Ovary (tissue), 3 donors: ENCODE measurements around the gene BBS2.

ENCODE experiments used
- EP300 ChIP-seq: sonication (generic); formaldehyde crosslinking; IDR thresholded peaks from one replicate; pipeline ENCODE4 v1.6.1; 2017; ENCODE audit warnings: antibody characterized with exemption
- POLR2A ChIP-seq: fragments of 450-650 bp; IDR thresholded peaks from one replicate; pipeline ENCODE4 v1.6.1; 2017; ENCODE audit warnings: antibody characterized with exemption, mild to moderate bottlenecking, moderate library complexity
- TF ChIP-seq, protein P1 (sequence below), 3 donors: fragments of 450-650 bp in 2 of 3; fragments of 200-600 bp in 1 of 3; IDR thresholded peaks; one replicate each; pipeline versions ENCODE4 v1.5.1 to v1.8.0; 2016 to 2022; ENCODE audit warnings: antibody characterized with exemption in 3 of 3, mild to moderate bottlenecking in 1 of 3
- donor health status: DM: no; HTN: no; CAD: no.

DNA sequence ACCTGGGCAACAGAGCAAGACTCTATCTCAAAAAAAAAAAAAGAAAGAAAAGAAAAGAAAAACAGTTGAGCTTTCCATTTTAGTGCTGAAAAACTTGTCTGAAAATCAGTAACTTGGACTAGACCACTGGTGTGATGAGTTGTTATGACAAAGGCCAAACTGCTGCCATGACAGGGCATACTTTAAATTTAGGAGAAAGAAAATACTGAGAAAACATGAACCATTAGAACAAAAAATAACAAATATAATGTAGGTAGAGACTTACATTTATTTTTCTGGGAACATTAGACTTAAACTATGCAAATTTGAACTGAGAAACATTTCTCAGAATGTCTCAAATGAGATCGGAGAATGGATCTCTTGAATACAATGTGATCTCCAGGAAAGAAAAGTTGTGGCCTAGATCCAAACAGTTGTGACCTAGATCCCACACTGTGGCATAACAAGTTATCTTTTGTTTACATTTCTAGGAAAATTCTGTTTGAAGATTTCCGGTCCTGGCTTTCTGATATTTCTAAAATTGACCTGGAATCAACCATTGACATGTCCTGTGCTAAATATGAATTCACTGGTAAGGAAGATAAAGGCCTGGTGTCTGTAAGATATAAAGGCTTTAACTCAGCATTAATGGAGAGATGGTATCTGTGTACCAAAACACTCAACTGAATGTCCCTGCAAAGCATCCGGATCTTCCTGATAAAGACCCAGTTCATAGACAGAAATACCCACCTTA lies 57.6 kb downstream of the BBS2 start:
- TF ChIP-seq, protein P1, sequence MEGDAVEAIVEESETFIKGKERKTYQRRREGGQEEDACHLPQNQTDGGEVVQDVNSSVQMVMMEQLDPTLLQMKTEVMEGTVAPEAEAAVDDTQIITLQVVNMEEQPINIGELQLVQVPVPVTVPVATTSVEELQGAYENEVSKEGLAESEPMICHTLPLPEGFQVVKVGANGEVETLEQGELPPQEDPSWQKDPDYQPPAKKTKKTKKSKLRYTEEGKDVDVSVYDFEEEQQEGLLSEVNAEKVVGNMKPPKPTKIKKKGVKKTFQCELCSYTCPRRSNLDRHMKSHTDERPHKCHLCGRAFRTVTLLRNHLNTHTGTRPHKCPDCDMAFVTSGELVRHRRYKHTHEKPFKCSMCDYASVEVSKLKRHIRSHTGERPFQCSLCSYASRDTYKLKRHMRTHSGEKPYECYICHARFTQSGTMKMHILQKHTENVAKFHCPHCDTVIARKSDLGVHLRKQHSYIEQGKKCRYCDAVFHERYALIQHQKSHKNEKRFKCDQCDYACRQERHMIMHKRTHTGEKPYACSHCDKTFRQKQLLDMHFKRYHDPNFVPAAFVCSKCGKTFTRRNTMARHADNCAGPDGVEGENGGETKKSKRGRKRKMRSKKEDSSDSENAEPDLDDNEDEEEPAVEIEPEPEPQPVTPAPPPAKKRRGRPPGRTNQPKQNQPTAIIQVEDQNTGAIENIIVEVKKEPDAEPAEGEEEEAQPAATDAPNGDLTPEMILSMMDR (IDR thresholded peaks at IDR 0.05): no peak
- no peak for TF ChIP-seq POLR2A
- no peak for TF ChIP-seq EP300
